IMR-90 (cell line): ENCODE results near the gene RC3H2. TPM values are rescaled to one million over a fixed set of nuclear protein-coding genes. Genes with fewer than 3 reads are reported as not detected.
A peak's percentile ranks its signal among the peaks of the same experiment; 100 is the strongest.

Experiments used
- ATAC-seq: fragments of 200-7000 bp; cut with Tn5 transposase; 2 replicates; pipeline ENCODE4 v1.9.1; 2020; ENCODE audit warnings: low read depth, mild to moderate bottlenecking, moderate library complexity
- BruUV-seq: library from RNA; stranded (reverse); fragments of 400-500 nt; replicated peaks from 2 replicates; lab custom pipeline; 2021; lab: Mats Ljungman, UMichigan
- CTCF ChIA-PET: fragments of 300-600 bp; formaldehyde crosslinking; extraction: SDS; loops from one replicate; lab custom pipeline; 2021; ENCODE audit warnings: antibody characterized with exemption; lab: Yijun Ruan, JAX
- POLR2A ChIA-PET: fragments of 300-600 bp; sonication (Branson Sonifier 250); formaldehyde crosslinking; loops from one replicate; lab custom pipeline; 2022; ENCODE audit warnings: antibody characterized with exemption; ENCODE audit not compliant: unreplicated experiment; lab: Charles Lee
- DNase-seq: peaks from one replicate; pipeline ENCODE4 v3.0.0; 2013
- H2AFZ ChIP-seq: replicated peaks from 2 replicates; pipeline ENCODE3; 2013; ENCODE audit warnings: low read length, mild to moderate bottlenecking; ENCODE audit not compliant: poor library complexity
- H2AK5ac ChIP-seq: 2 replicates; pipeline ENCODE4 v1.6.1; 2013; ENCODE audit warnings: low read depth, low read length, inconsistent platforms
- H2AK9ac ChIP-seq: replicated peaks from 2 replicates; pipeline ENCODE3; 2013; ENCODE audit warnings: mild to moderate bottlenecking, low read depth, low read length, moderate library complexity; ENCODE audit not compliant: poor library complexity
- H2BK120ac ChIP-seq: 2 replicates; pipeline ENCODE4 v1.6.1; 2013; ENCODE audit warnings: low read depth, low read length, inconsistent platforms
- H2BK15ac ChIP-seq: 3 replicates; pipeline ENCODE4 v1.6.1; 2013; ENCODE audit warnings: low read depth, low read length, inconsistent platforms
- H2BK20ac ChIP-seq: 2 replicates; pipeline ENCODE4 v1.6.1; 2013; ENCODE audit warnings: low read depth, mild to moderate bottlenecking, inconsistent platforms, low read length, moderate library complexity
- H2BK5ac ChIP-seq: 2 replicates; pipeline ENCODE4 v1.6.1; 2013; ENCODE audit warnings: mild to moderate bottlenecking, low read depth, low read length, inconsistent platforms; ENCODE audit not compliant: poor library complexity, severe bottlenecking
- H3K14ac ChIP-seq: replicated peaks from 2 replicates; pipeline ENCODE4 v1.6.1; 2013; ENCODE audit warnings: low read depth, low read length, inconsistent platforms
- H3K18ac ChIP-seq: 2 replicates; pipeline ENCODE4 v1.6.1; 2013; ENCODE audit warnings: low read depth, low read length, control low read depth
- H3K23ac ChIP-seq: 2 replicates; pipeline ENCODE4 v1.6.1; 2013; ENCODE audit warnings: low read depth, low read length, inconsistent platforms
- H3K27ac ChIP-seq: 2 replicates; pipeline ENCODE4 v1.5.1; 2013; ENCODE audit warnings: mild to moderate bottlenecking, control low read depth, low read length; ENCODE audit not compliant: insufficient read depth
- H3K27me3 ChIP-seq: 2 replicates; pipeline ENCODE4 v1.6.1; 2013; ENCODE audit warnings: low read length; ENCODE audit not compliant: control insufficient read depth, insufficient read depth
- H3K36me3 ChIP-seq: 2 replicates; pipeline ENCODE4 v1.6.1; 2013; ENCODE audit warnings: low read length, mixed read lengths; ENCODE audit not compliant: control insufficient read depth, insufficient read depth
- H3K4ac ChIP-seq: 2 replicates; pipeline ENCODE4 v1.6.1; 2013; ENCODE audit warnings: low read depth, low read length, inconsistent platforms
- H3K4me1 ChIP-seq: 2 replicates; pipeline ENCODE4 v1.6.1; 2013; ENCODE audit warnings: low read length, mixed read lengths; ENCODE audit not compliant: control insufficient read depth, insufficient read depth
- H3K4me2 ChIP-seq: 2 replicates; pipeline ENCODE4 v1.6.1; 2013; ENCODE audit warnings: low read depth, mild to moderate bottlenecking, control low read depth, low read length, moderate library complexity
- H3K4me3 ChIP-seq: 2 replicates; pipeline ENCODE4 v1.5.1; 2013; ENCODE audit warnings: low read depth, mild to moderate bottlenecking, control low read depth, low read length, moderate library complexity; ENCODE audit not compliant: insufficient read depth
- H3K56ac ChIP-seq: 2 replicates; pipeline ENCODE4 v1.6.1; 2013; ENCODE audit warnings: low read length, inconsistent platforms; ENCODE audit not compliant: insufficient read depth; ENCODE audit errors: extremely low read depth
- H3K79me1 ChIP-seq, 2 experiments: 2 replicates each; pipeline ENCODE4 v1.6.1; 2013; ENCODE audit warnings: low read length in 2 of 2, inconsistent platforms in 1 of 2, low read depth in 1 of 2
- H3K9ac ChIP-seq: 2 replicates; pipeline ENCODE4 v1.6.1; 2013; ENCODE audit warnings: low read depth, low read length, control low read depth
- H3K9me1 ChIP-seq: 2 replicates; pipeline ENCODE4 v1.6.1; 2013; ENCODE audit warnings: low read length, inconsistent platforms; ENCODE audit not compliant: insufficient read depth
- H3K9me3 ChIP-seq: 2 replicates; pipeline ENCODE4 v1.6.1; 2013; ENCODE audit warnings: low read length; ENCODE audit not compliant: control insufficient read depth, insufficient read depth
- H4K20me1 ChIP-seq: 2 replicates; pipeline ENCODE4 v1.6.1; 2013; ENCODE audit warnings: low read length, inconsistent platforms; ENCODE audit not compliant: insufficient read depth
- H4K5ac ChIP-seq: 2 replicates; pipeline ENCODE4 v1.6.1; 2013; ENCODE audit warnings: mild to moderate bottlenecking, low read depth, low read length, control low read depth
- H4K8ac ChIP-seq, 2 experiments: 2 replicates each; pipeline ENCODE4 v1.6.1; 2013; ENCODE audit warnings: low read depth in 2 of 2, low read length in 2 of 2, control low read depth in 1 of 2, inconsistent platforms in 1 of 2
- H4K91ac ChIP-seq: 2 replicates; pipeline ENCODE4 v1.6.1; 2013; ENCODE audit warnings: low read depth, low read length, inconsistent platforms; ENCODE audit not compliant: insufficient read depth
- MAZ ChIP-seq: IDR thresholded peaks from 2 replicates; pipeline ENCODE4 v1.6.1; 2012; ENCODE audit warnings: low read depth, mild to moderate bottlenecking, low read length, improper control_type of control experiment, moderate library complexity, borderline replicate concordance
- POLR2A ChIP-seq: IDR thresholded peaks from 2 replicates; pipeline ENCODE4 v1.6.1; 2012; ENCODE audit warnings: mild to moderate bottlenecking, low read depth, low read length
- WGBS, 2 experiments: methylation state at CpG; one replicate each; pipeline versions ENCODE4 v1.1.5 to v1.1.7; 2013; ENCODE audit warnings: missing lambda C conversion rate in 2 of 2; ENCODE audit not compliant: insufficient read length in 1 of 2; ENCODE audit errors: extremely low coverage in 2 of 2; 5-methylcytosine and 5-hydroxymethylcytosine counted together
- dilution Hi-C: fragments of 300-500 bp; cut with HindIII; formaldehyde crosslinking; loops from one replicate; pipeline ENCODE4 v1.14.3; 2018; ENCODE audit warnings: low sequenced_read_pairs; ENCODE audit not compliant: unreplicated experiment
- in situ Hi-C: fragments of 300-500 bp; cut with MboI; formaldehyde crosslinking; loops from 3 replicates; pipeline ENCODE4 v1.14.3; 2019; ENCODE audit warnings: low sequenced_read_pairs, inconsistent platforms, mixed read lengths
- intact Hi-C: fragments of 100-400 bp; cut with micrococcal nuclease; formaldehyde crosslinking; loops from 2 replicates; pipeline ENCODE4 v1.10.0; 2022
- polyA plus RNA-seq, 3 experiments: library from polyadenylated mRNA; depleted of rRNA; stranded (reverse); fragments of >200 nt; gene quantifications; 2 replicates each; pipeline ENCODE4 v1.2.3, GENCODE V29; 2012; ENCODE audit warnings: low replicate concordance in 1 of 3
- total RNA-seq: library from RNA; depleted of rRNA; stranded (reverse); fragments of >200 nt; gene quantifications from 2 replicates; pipeline ENCODE4 v1.2.3, GENCODE V29; 2012
- TF ChIP-seq, protein P1 (sequence below): fragments of 150-350 bp; IDR thresholded peaks from 2 replicates; pipeline ENCODE4 v1.6.1; 2016; ENCODE audit warnings: low read depth, mild to moderate bottlenecking, low read length, moderate library complexity, borderline replicate concordance

The RC3H2 gene
- total and polyA plus RNA-seq, 2 of the 4 experiments (the other 2 are of a cell fraction): 14.7 to 58.4 TPM

DNA sequence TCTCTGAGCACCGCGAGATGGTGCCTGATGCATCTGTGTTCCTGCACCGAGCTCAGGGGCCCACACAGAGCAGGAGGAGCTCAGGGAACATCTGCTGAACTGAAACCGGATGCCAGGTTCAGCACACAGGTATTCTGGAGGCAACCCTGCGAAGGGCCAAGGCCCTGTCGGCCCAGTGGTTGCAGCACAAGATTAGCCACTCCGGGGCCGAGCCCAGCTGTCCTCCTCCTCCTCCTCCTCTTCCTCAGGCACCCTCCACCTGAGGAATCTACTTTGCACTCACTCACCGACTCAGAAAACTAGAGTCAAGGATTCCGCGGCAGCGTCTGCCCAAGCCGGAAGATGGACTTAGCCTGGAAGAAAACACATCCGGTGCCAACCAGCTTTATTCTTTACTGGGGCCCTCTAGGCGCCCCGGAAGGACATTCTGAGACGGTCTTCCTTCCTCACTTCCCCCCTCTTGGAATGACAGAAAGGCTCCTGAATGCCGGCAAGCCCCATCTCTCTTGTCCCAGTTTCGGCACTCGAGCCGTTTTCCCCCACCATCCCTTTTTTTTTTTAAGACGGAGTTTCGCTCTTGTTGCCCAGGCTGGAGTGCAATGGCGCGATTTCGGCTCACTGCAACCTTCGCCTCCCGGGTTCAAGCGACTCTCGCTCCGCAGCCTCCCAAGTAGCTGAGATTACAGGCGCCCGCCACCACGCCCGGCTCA is 8.0 kb upstream of the RC3H2 start, which contains the start of gene ZBTB6:
Gene ZBTB6, minus strand, starts transcription at position 360 of the 710 bp plus-strand sequence. CDS start 1,251 bp downstream, outside the sequence.
- Histone ChIP-seq H3K27ac (peak within 1 kb of the TSS; percentile 92), H3K27me3 (no peaks in the 10 kb centered on the region), H2BK120ac (no peak within 1 kb of the TSS), H2AK9ac (peak within 1 kb of the TSS; percentile 93), H4K20me1 (no peaks in the 10 kb centered on the region), H3K4me2 (peak within 1 kb of the TSS; percentile 74), H3K9me3 (no peaks in the 10 kb centered on the region), H4K5ac (peak within 1 kb of the TSS; percentile 99), H3K9ac (peak within 1 kb of the TSS; percentile 95), H2BK15ac (no peak within 1 kb of the TSS; the same call in 2 of the 3 replicates), H2AK5ac (peak within 1 kb of the TSS; percentile 84), H3K4me3 (peak within 1 kb of the TSS; percentile 87), H4K8ac (peak within 1 kb of the TSS; percentile 97 to 99), H2BK5ac (peak within 1 kb of the TSS; percentile 85), H2BK20ac (no peak within 1 kb of the TSS), H3K23ac (peak within 1 kb of the TSS; percentile 84), H3K79me1 (peaks cover 29 to 38% of the 10 kb centered on the region in 2 experiments), H3K4ac (peak within 1 kb of the TSS; percentile 95), H3K14ac (peak within 1 kb of the TSS; percentile 95), H4K91ac (peak within 1 kb of the TSS; percentile 94), H3K18ac (peak within 1 kb of the TSS; percentile 73), H3K56ac (peak within 1 kb of the TSS; percentile 95), H3K4me1 (no peaks in the 10 kb centered on the region; the same call in 1 of the 2 replicates), H3K36me3 (peaks cover 6% of the 10 kb centered on the region), H2AFZ (peak within 1 kb of the TSS; percentile 94), H3K9me1 (peaks cover 3% of the 10 kb centered on the region; the same call in 1 of the 2 replicates)
- WGBS, 2 experiments: 1% methylated on average over 15 of the region's 35 CpGs; no CpG with 5 or more reads in 1 of the 2 experiments
- in situ Hi-C loops (no loop called here), intact Hi-C loops (no loop called here), dilution Hi-C loops (no loop called here)
- ChIA-PET CTCF (interaction anchor here (0.5 to 1.3 kb wide), 2 partner anchors 42 to 437 kb away, joined by 3 to 4 read pairs; no protein-coding TSS in a partner anchor), POLR2A (interaction anchor here (0.6 to 0.7 kb wide), 3 partner anchors 19 to 392 kb away, joined by 3 to 8 read pairs (median 6); no protein-coding TSS in a partner anchor)
- peak; percentile 81 for DNase-seq
- no TSS peak for BruUV-seq
- TF ChIP-seq, protein P1, sequence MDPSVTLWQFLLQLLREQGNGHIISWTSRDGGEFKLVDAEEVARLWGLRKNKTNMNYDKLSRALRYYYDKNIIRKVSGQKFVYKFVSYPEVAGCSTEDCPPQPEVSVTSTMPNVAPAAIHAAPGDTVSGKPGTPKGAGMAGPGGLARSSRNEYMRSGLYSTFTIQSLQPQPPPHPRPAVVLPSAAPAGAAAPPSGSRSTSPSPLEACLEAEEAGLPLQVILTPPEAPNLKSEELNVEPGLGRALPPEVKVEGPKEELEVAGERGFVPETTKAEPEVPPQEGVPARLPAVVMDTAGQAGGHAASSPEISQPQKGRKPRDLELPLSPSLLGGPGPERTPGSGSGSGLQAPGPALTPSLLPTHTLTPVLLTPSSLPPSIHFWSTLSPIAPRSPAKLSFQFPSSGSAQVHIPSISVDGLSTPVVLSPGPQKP: no peak
- peak; percentile 45; the same call in 1 of the 2 replicates for TF ChIP-seq MAZ
- peak; percentile 69; the same call in 1 of the 2 replicates for TF ChIP-seq POLR2A
- peak; percentile 97 for ATAC-seq
